ENCODE data around the gene SLC22A7.

GRCh38 chr6:43313813-43314212 is 15.8 kb downstream of the SLC22A7 start:
- TF ChIP-seq, protein P1, sequence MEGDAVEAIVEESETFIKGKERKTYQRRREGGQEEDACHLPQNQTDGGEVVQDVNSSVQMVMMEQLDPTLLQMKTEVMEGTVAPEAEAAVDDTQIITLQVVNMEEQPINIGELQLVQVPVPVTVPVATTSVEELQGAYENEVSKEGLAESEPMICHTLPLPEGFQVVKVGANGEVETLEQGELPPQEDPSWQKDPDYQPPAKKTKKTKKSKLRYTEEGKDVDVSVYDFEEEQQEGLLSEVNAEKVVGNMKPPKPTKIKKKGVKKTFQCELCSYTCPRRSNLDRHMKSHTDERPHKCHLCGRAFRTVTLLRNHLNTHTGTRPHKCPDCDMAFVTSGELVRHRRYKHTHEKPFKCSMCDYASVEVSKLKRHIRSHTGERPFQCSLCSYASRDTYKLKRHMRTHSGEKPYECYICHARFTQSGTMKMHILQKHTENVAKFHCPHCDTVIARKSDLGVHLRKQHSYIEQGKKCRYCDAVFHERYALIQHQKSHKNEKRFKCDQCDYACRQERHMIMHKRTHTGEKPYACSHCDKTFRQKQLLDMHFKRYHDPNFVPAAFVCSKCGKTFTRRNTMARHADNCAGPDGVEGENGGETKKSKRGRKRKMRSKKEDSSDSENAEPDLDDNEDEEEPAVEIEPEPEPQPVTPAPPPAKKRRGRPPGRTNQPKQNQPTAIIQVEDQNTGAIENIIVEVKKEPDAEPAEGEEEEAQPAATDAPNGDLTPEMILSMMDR (IDR thresholded peaks at IDR 0.05): no peak
- TF ChIP-seq EZH2 (IDR thresholded peaks at IDR 0.05; ENCODE audit: borderline replicate concordance, insufficient read depth, low read depth, low read length, poor library complexity, severe bottlenecking): no peak

Measured in B cell (primary cell).